GM12878 (cell line): Measurements from ENCODE around the gene ABCA2. TPM values are rescaled to one million over a fixed set of nuclear protein-coding genes. Genes with fewer than 3 reads are reported as not detected.
A peak's percentile ranks its signal among the peaks of the same experiment; 100 is the strongest.

Source experiments
- ATAC-seq: fragments of 200-7000 bp; cut with Tn5 transposase; 3 replicates; pipeline ENCODE4 v1.9.1; 2020; ENCODE audit warnings: mild to moderate bottlenecking, moderate library complexity
- BruUV-seq: library from RNA; stranded (reverse); fragments of 400-500 nt; replicated peaks from 2 replicates; lab custom pipeline; 2021; lab: Mats Ljungman, UMichigan
- CTCF ChIA-PET: fragments of 300-600 bp; sonication (Branson Sonifier 250); formaldehyde crosslinking; extraction: SDS; loops from one replicate; lab custom pipeline; 2021; ENCODE audit warnings: inconsistent platforms; lab: Yijun Ruan, JAX
- POLR2A ChIA-PET: fragments of 350-600 bp; formaldehyde crosslinking; extraction: SDS; loops from one replicate; lab custom pipeline; 2021; ENCODE audit warnings: inconsistent platforms; lab: Charles Lee
- RAD21 ChIA-PET: fragments of 300-600 bp; sonication (Branson Sonifier 250); formaldehyde crosslinking; loops from one replicate; lab custom pipeline; 2023; ENCODE audit warnings: antibody characterized with exemption; ENCODE audit not compliant: unreplicated experiment; lab: Charles Lee
- SMC1A ChIA-PET: fragments of 300-600 bp; sonication (Branson Sonifier 250); formaldehyde crosslinking; loops from one replicate; lab custom pipeline; 2023; ENCODE audit not compliant: unreplicated experiment, uncharacterized antibody; lab: Charles Lee
- DNase-seq: peaks from one replicate; pipeline ENCODE4 v3.0.0-alpha.2; 2011; ENCODE audit warnings: low read depth, low spot score
- FAIRE-seq: peaks from 3 replicates; lab custom pipeline; 2011; peaks lifted over from hg19 to GRCh38; lab: Jason Lieb, UNC
- H2AFZ ChIP-seq: 2 replicates; pipeline ENCODE4 v1.6.0; 2011; ENCODE audit warnings: low read depth, low read length, control low read depth; ENCODE audit not compliant: control insufficient read depth
- H3K27ac ChIP-seq: 2 replicates; pipeline ENCODE4 v1.5.1; 2011; ENCODE audit warnings: control low read depth; ENCODE audit not compliant: control insufficient read depth, insufficient read depth
- H3K27me3 ChIP-seq, 2 experiments: replicated peaks in 1 of 2; 2 replicates each; pipeline versions ENCODE4 v1.6.0 to v1.6.1; 2011; ENCODE audit warnings: low read length in 1 of 2; ENCODE audit not compliant: control insufficient read depth in 2 of 2, insufficient read depth in 2 of 2
- H3K36me3 ChIP-seq, 2 experiments: 2 replicates each; pipeline ENCODE4 v1.5.1; 2011; ENCODE audit warnings: low read length in 1 of 2; ENCODE audit not compliant: control insufficient read depth in 2 of 2, insufficient read depth in 2 of 2
- H3K4me1 ChIP-seq: 2 replicates; pipeline ENCODE4 v1.6.1; 2011; ENCODE audit warnings: mild to moderate bottlenecking, low read length, moderate library complexity, mixed read lengths; ENCODE audit not compliant: control insufficient read depth, insufficient read depth
- H3K4me2 ChIP-seq: 2 replicates; pipeline ENCODE4 v1.6.0; 2011; ENCODE audit warnings: control low read depth; ENCODE audit not compliant: control insufficient read depth, insufficient read depth
- H3K4me3 ChIP-seq: fragments of 200-600 bp; sonication (generic); 2 replicates; pipeline ENCODE4 v1.5.1; 2016
- H3K79me2 ChIP-seq: 2 replicates; pipeline ENCODE4 v1.6.0; 2011; ENCODE audit warnings: low read length; ENCODE audit not compliant: control insufficient read depth, insufficient read depth
- H3K9ac ChIP-seq: 2 replicates; pipeline ENCODE4 v1.8.0; 2011; ENCODE audit warnings: low read length, control low read depth, mixed read lengths; ENCODE audit not compliant: control insufficient read depth, insufficient read depth
- H3K9me3 ChIP-seq: replicated peaks from 3 replicates; pipeline ENCODE4 v1.5.1; 2011; ENCODE audit warnings: mild to moderate bottlenecking, low read length; ENCODE audit not compliant: control insufficient read depth, insufficient read depth
- H4K20me1 ChIP-seq: 2 replicates; pipeline ENCODE4 v1.6.0; 2011; ENCODE audit not compliant: control insufficient read depth, insufficient read depth
- FOXK2 ChIP-seq: fragments of 450-650 bp; IDR thresholded peaks from 2 replicates; pipeline ENCODE4 v1.6.1; 2017; ENCODE audit warnings: mild to moderate bottlenecking, moderate library complexity
- WGBS: methylation state at CpG from one replicate; pipeline ENCODE4 v1.1.6; 2016; ENCODE audit warnings: low lambda C conversion rate; ENCODE audit not compliant: insufficient replicate concordance, insufficient coverage; ENCODE audit errors: missing lambda C conversion rate; 5-methylcytosine and 5-hydroxymethylcytosine counted together
- in situ Hi-C: fragments of 300-500 bp; cut with MboI; formaldehyde crosslinking; loops from 9 replicates; pipeline ENCODE4 v1.14.3; 2018; ENCODE audit warnings: mixed read lengths
- intact Hi-C: fragments of 100-400 bp; cut with micrococcal nuclease; formaldehyde crosslinking; loops from one replicate; pipeline ENCODE4 v1.14.2; 2022; ENCODE audit not compliant: unreplicated experiment
- polyA plus RNA-seq, 11 experiments: library from polyadenylated mRNA; depleted of rRNA in 4 of 11; unstranded in 6 of 11; stranded (reverse) in 5 of 11; fragments of >200 nt; fragmentation: Nextera tagmentation in 4 of 11; fragmentation: Illumina TruSeq in 1 of 11; extraction: Ambion mirVana in 4 of 11; extraction: Trizol in 1 of 11; gene quantifications; 1 replicate in 1 of 11; 2 replicates in 10 of 11; pipeline versions ENCODE4 v1.2.1 to v1.2.3, GENCODE V29; 2011 to 2016; ENCODE audit warnings: inconsistent platforms in 2 of 11, missing spikeins in 2 of 11, low read depth in 1 of 11
- total RNA-seq, 4 experiments: library from RNA; depleted of rRNA in 3 of 4; stranded (reverse); fragments of >200 nt in 3 of 4; fragmentation: Illumina TruSeq in 1 of 4; extraction: Trizol in 1 of 4; gene quantifications; 2 replicates each; pipeline versions ENCODE4 v1.2.1 to v1.2.3, GENCODE V29; 2013 to 2021
- TF ChIP-seq, protein P1 (sequence below): fragments of 450-650 bp; IDR thresholded peaks from 2 replicates; pipeline ENCODE4 v1.6.1; 2016; ENCODE audit warnings: mild to moderate bottlenecking

Gene ABCA2
- total and polyA plus RNA-seq, 10 of the 15 experiments (the other 5 are each of a cell fraction or from before 2014, with no cell fraction given): 0.13 to 2.6 (median 0.71) TPM; not detected in 2

DNA sequence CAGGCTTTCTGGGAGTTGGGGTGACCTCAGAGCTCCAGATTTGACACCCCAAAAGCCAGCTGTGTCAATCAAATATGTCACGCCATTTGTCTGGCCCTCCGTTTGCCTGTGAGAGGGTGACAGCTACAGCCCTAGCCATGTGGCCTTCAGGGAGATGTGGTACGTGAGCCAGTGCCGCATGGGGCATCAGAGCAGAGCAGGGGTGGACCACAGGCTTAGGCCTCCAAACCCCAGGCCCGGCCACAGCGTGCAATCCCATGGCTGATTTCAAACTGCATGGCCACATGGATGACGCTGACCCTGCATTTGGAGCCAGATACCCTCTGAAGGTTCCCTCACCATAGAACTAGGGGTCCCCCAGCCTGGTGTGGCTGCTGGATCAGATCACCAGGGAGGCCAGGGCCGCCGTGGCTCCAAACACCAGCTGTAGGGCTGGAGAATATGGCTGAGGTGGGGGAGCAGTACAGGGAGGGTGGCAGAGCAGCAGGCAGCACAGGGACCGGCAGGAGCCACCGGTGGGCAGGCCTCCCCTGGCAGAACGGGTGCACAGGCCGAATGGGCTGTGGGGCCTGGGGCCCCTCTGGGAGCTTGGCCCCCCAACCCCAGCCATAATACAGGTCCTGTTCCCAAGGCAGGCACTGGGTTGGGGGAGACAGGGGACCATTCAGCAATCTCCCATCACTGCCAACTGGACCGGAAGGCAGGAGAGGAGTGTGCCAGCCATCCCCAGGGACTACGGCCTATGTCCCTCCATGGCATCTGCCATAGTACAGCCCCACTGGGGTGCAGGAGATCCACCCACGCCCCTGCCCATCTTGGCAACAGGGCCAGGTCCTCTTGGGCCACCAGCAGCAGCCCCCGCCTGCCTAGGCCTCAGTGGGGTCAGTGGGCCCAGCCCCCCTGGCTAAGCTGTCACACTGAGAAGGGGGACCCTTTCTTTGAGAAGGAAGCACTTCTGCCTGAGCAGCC, 40.8 kb upstream of the ABCA2 start:
- ChIA-PET POLR2A (interaction anchor here (0.6 to 3.5 kb wide), 12 partner anchors 8 to 154 kb away, joined by 3 to 22 read pairs (median 4); partner anchors contain the start of genes MAN1B1 and UAP1L1), CTCF (interaction anchor here (0.8 to 7.9 kb wide), 33 partner anchors 8 to 282 kb away, joined by 3 to 81 read pairs (median 7); partner anchors contain the start of genes CYSRT1, FBXW5, FUT7 and MAN1B1), RAD21 (interaction anchor here (0.6 to 5.0 kb wide), 19 partner anchors 8 to 168 kb away, joined by 3 to 25 read pairs (median 9); partner anchors contain the start of genes CYSRT1, MAN1B1, NPDC1 and RNF224), SMC1A (interaction anchor here (0.8 to 7.2 kb wide), 11 partner anchors 8 to 169 kb away, joined by 3 to 30 read pairs (median 8); partner anchors contain the start of genes MAN1B1 and NPDC1)
- BruUV-seq: no TSS peak
- Histone ChIP-seq H3K27me3 (no peaks in the 10 kb centered on the region), H3K9ac (peak overlapping the region; percentile 56), H3K9me3 (no peaks in the 10 kb centered on the region), H3K4me1 (peaks cover 25% of the 10 kb centered on the region), H3K36me3 (no peaks in the 10 kb centered on the region; a peak in 2 of 4 replicates), H3K4me2 (peak overlapping the region; percentile 90), H4K20me1 (no peaks in the 10 kb centered on the region), H2AFZ (no peak overlapping the region), H3K79me2 (peaks cover 7% of the 10 kb centered on the region), H3K4me3 (peak overlapping the region; percentile 80), H3K27ac (no peak overlapping the region)
- no peak for DNase-seq
- intact Hi-C loops (loop anchor here (5.0 kb wide), 1 partner anchor 48 kb away; no protein-coding TSS in a partner anchor), in situ Hi-C loops (no loop called here)
- TF ChIP-seq, protein P1, sequence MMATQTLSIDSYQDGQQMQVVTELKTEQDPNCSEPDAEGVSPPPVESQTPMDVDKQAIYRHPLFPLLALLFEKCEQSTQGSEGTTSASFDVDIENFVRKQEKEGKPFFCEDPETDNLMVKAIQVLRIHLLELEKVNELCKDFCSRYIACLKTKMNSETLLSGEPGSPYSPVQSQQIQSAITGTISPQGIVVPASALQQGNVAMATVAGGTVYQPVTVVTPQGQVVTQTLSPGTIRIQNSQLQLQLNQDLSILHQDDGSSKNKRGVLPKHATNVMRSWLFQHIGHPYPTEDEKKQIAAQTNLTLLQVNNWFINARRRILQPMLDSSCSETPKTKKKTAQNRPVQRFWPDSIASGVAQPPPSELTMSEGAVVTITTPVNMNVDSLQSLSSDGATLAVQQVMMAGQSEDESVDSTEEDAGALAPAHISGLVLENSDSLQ: peak; percentile 85
- no peak for TF ChIP-seq FOXK2
- no peak for FAIRE-seq
- ATAC-seq: no peak
- 48% methylated on average over 17 of the region's 17 CpGs for WGBS
